Body of pancreas (tissue), 4 donors: ENCODE results near the gene TNNT2.

Experiments used
- CTCF ChIP-seq, 7 experiments: fragments of 450-650 bp in 4 of 7; fragments of 200-600 bp in 3 of 7; sonication (generic) in 3 of 7; IDR thresholded peaks; one replicate each; pipeline ENCODE4 v1.5.1; 2016 to 2019; ENCODE audit warnings: antibody characterized with exemption in 7 of 7
- POLR2A ChIP-seq, 3 donors: fragments of 450-650 bp; IDR thresholded peaks; one replicate each; pipeline ENCODE4 v1.6.1; 2016; ENCODE audit warnings: antibody characterized with exemption in 3 of 3, mild to moderate bottlenecking in 2 of 3

DNA sequence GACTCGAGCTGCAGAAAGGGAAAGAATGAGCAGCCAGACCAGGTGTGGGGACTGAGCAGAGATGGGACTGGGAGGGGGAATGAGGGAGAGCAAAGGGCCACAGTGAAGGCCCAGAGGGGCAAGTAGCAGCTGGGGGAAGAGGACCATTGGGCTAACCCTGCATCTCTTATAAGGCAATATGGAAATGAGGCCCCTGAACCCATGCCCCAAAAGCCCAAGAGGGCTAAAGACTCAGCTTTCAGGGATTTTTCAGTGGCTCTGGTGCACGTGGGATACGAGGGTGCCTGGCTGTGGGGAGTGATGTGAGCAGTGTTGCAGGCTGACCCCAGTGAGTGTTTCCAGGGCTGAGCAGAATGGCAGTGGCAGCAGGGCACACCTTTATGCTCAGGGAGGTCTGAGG is 44.5 kb upstream of the TNNT2 start:
- TF ChIP-seq POLR2A (IDR thresholded peaks at IDR 0.05): no peak
- TF ChIP-seq CTCF (IDR thresholded peaks at IDR 0.05): no peak
